GM19035 (cell line): ENCODE results near the gene DHX58.

Experiments used
- ATAC-seq: cut with Tn5 transposase; IDR thresholded peaks from one replicate; pipeline ENCODE4 v1.9.1; 2021; ENCODE audit not compliant: unreplicated experiment

DHX58 gene

GRCh38 chr17:42111265-42111636, 1.3 kb downstream of the DHX58 start:
- no peak for ATAC-seq

GRCh38 chr17:42110301-42111264, 1.9 kb downstream of the DHX58 start:
- ATAC-seq: no peak

GRCh38 chr17:42109086-42109485, 3.4 kb downstream of the DHX58 start:
- ATAC-seq: no peak

GRCh38 chr17:42107597-42108576, 4.6 kb downstream of the DHX58 start:
- ATAC-seq: peak; percentile 51

- no peak for ATAC-seq
Measured at GRCh38 chr17:42107124-42107523, 5.4 kb downstream of the DHX58 start.

GRCh38 chr17:42106009-42106408, 6.5 kb downstream of the DHX58 start:
- no peak for ATAC-seq

- ATAC-seq: no peak
Measured at GRCh38 chr17:42104264-42104663, 8.2 kb downstream of the DHX58 start.

GRCh38 chr17:42103221-42103954, 9.1 kb downstream of the DHX58 start:
- ATAC-seq: no peak

- no peak for ATAC-seq
Measured at GRCh38 chr17:42101513-42102292, 10.8 kb downstream of the DHX58 start.

- ATAC-seq: no peak
Measured at GRCh38 chr17:42098730-42099399, 13.6 kb downstream of the DHX58 start.

- ATAC-seq: no peak
Measured at GRCh38 chr17:42097691-42098631, 14.6 kb downstream of the DHX58 start, which contains the start of gene ZNF385C. Gene ZNF385C (minus strand): TSS chr17:42098473. CDS start chr17:42063056, 35,417 bp downstream.

- no peak for ATAC-seq
Measured at GRCh38 chr17:42096360-42097111, 16.0 kb downstream of the DHX58 start.

GRCh38 chr17:42094375-42095069, 18.0 kb downstream of the DHX58 start:
- no peak for ATAC-seq

GRCh38 chr17:42092939-42093338, 19.6 kb downstream of the DHX58 start:
- ATAC-seq: no peak

- no peak for ATAC-seq
Measured at GRCh38 chr17:42090964-42091790, 21.3 kb downstream of the DHX58 start.

GRCh38 chr17:42088736-42089135, 23.8 kb downstream of the DHX58 start:
- ATAC-seq: no peak
